ENCODE data around the gene CFAP126.

DNA sequence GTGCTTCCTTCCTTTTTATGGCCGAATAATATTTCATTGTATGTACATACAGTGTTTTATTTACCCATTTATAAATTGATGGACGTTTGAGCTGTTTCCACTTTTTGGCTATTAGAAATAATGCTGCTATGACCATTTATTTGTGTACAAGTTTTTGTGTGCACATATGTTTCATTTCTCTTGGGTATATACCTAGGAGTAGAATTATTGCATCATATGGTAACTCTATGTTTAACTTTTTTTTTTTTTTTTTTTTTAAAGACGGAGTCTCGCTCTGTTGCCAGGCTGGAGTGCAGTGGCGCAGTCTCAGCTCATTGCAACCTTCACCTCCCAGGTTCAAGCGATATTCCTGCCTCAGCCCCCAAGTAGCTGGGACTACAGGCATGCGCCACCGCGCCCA, 34.5 kb downstream of the CFAP126 start:
- TF ChIP-seq EZH2 (IDR thresholded peaks at IDR 0.05) (no peak), POLR2AphosphoS5 (IDR thresholded peaks at IDR 0.05; ENCODE audit: borderline replicate concordance, low read depth, low read length) (no peak)

Data from SK-N-MC (cell line).